CD4-positive, alpha-beta T cell treated with Interleukin-15 for 4 hours (primary cell): ENCODE data around the gene COL27A1.

Experiments
- DNase-seq: peaks from one replicate; pipeline ENCODE4 v3.0.0-alpha.2; 2020; ENCODE audit warnings: low spot score

Gene COL27A1

DNA sequence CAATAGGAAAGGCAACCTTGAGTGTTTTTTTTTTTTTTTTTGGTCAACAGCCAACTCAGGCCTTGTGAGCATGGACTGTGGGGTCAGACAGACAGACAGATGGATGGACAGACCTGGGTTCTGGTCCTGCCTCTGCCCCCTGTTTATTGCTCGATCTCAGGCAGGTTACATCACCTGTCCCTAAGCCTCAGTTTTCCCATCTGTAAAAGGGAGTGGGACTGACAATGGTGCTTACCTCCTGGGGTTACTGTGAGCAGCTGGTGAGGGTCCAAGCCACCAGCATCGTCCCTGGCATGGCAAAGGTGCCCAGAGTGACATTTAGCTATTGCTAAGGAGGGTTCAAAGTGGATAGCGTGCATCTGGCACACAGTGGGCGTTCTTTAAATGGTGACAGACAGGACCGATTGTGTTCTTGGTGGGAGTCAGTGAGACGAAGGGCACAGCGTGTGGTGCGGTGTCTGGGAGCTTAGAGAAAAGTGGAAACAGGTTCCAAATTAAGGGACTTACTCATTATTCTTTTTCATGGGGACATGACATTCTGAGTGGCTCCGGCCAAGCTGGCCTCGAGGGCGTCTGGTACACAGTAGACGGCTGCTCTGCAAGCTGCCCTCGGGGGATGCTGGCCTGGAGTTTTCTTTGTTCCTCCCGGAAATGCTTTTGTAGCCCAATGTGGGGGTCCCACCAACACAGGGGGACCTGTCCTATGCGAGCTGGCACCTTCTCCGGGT is 72.1 kb downstream of the COL27A1 start:
- DNase-seq = no peak

DNA sequence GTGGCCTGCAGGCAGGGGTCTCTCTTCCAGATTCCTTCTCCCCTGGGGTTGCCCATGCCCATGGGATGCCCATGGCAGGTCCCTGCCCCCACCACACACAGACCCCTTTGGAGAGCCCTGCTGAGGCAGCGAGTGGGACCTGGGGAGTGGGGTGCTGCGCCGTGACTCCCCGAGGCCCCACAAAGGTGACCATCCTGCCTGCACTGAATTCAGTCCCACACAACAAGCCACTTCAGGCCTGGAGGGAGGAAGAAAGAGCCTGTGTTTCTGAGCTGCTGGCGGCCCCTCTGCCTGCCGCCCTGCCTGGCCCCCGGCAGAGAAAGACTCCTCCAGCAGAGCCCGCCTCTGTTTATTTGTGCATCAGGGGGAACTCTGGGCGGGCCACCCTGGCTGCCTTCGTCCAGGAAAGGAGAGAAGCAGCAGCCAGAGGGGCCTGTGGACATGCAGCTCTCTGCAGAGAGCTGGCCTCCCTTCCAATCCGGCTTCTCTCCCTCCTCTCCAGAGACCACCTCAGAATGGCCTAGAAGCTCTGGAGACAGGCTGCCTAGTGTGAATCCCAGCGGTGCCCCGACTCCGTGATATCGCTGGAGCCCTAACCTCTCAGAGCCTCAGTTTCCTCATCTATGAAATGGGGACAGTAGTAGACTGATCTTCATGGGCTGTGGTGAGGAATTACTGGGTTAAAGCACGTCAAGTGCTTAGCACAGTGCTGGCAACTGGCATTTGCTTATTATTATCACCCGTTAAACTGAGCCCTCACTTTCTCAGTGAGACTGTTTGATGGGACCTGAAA is 72.9 kb downstream of the COL27A1 start:
- no peak for DNase-seq

DNA sequence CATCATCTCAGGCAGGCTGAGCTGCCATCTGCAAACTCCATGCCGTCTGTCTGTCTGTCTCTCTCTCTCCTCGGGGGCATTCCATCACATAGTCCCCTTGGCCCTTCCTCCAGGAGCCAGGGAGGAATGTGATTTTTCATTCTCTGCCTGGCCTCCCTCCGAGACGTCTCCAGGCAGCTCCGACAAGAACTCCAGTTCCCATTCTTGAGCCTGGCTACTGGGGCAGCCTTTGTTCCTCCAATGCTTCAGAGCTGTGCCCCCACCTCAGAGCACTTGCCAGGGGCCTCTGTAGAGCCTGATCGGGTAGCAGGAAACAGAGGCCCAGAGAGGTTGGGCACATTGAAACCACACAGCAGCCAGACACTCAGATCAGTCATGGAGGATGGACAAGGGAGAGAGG is 74.0 kb downstream of the COL27A1 start:
- no peak for DNase-seq

DNA sequence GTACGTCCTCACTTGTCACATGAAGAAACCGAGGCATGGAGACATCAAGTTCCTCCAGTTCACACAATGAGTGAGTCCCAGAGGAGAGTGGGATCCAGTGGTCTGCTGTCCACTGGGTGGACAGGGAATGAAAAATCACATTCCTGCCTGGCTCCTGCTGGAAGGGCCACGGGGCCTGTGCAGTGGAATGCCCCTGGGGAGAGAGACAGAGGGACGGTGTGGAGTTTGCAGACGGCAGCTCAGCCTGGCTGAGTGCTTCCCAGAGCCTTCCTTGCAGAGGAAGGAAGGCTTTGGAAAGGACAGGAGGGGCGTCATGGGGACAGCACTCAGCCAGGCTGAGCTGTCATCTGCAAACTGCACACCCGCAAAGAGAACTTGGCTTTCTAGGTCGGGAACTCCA is 74.7 kb downstream of the COL27A1 start:
- DNase-seq = no peak

DNA sequence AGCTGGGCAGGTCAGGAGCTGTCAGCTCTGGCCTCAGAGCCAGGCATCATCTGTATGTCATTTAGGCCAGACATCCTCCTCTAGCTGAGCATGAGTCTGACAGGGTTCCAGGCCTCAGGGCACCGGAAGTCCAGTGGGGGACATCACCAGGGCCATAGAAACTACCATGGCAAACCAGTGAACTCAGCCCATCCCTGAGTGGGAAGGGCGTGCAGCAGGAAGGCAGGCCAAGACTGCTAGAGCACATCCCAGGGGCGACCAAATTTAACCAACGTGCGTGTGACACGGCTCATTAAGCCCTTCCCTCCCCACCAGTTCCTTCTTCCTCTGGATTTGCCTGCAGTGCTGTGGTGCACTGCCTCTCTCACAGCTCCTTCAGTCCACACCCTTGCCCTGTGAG is 75.9 kb downstream of the COL27A1 start:
- DNase-seq = no peak

DNA sequence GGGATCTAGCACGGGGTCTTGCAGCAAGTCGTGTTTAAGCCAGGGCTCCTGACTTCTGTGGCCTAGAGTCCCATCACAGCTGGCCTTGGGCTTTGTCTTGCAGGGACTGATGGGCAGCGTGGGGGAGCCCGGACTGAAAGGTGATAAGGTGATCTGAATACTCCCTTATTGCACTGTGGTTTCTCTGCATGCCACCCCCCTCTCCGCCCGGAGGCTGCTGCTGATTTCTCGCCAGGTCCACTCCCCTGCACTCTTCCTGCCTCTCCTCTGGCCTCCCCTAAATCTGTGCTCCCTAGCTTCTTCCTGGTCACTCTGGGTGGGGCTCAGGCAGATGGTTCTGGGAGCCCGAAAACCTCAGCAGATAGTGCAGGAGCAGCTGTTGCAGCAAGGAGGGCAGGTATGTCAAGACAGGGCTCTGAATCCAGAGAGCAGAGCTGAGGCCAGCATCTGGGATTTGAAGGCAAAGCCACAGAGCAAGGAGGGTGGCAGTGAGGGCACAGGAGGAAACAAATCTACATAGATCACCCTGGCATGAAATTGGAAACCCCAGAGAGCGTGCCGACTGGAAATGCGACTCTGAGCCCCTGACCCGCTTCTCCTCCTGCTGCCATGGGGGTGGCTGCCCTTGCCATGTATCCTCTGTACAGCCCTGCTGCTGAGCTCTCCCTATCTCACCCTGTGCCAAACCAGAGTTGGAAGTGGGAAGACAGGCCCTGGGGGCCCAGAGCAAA is 76.5 kb downstream of the COL27A1 start:
- no peak for DNase-seq

DNA sequence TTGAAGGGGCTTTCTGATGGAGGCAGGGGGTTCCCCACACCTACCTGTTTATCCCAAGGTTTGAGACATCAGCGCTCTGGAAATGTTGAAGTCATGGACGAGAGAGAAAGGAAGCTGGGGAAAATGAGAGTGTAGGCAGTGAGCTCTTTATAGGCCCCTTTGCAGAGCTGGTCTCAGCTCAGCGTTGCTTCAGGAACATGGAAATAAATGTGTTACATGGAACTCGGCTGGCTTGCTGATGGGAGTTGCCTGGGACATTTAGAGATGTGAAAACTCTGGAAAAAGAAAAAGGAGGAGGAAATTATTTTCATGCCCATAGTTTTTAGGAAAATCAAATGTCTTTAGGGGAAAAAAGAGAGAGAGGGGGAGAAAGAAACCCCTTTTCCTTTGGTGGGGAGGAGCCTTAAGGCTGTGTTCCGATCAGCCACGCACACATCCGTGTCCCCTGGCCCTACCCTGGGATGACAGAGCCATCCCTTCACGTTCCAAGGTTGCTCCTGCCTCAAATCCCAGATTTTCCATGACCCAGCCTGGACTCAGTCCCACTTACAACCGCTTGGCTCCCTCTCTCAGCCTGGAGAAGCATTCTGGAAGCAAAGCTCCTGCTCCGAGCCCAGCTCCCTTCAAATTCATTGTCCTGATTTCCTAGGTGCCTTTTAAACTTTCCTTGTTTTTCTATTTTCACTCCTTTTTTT is 78.3 kb downstream of the COL27A1 start:
- DNase-seq = no peak

DNA sequence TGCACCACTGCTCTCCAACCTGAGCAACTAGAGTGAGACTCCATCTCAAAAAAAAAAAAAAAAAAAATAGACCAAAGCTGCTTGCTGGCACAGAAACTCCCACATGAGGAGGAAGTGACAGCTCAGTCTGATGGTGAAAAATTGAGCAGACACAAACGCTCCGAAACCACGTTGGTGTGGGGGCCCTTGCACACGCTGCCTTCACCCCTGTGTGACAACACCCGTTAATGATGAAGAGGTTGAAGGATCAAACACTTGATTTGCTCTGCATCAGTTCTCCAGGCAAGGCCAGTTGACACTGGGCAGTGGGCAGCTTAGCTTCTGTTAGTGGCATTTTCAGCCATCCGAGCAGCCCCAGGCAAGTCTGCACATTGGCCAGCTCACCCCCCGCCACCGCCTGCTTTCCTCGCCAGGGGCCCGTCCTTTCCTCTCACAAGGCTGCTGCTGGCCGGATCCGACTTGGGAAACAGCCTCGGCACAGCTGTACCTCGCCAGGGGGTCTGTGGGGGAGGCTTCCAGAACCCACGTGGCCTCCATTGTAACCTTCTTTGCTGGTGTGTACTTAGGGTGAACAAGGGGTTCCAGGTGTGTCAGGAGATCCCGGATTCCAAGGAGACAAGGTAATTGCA is 79.8 kb downstream of the COL27A1 start:
- no peak for DNase-seq

DNA sequence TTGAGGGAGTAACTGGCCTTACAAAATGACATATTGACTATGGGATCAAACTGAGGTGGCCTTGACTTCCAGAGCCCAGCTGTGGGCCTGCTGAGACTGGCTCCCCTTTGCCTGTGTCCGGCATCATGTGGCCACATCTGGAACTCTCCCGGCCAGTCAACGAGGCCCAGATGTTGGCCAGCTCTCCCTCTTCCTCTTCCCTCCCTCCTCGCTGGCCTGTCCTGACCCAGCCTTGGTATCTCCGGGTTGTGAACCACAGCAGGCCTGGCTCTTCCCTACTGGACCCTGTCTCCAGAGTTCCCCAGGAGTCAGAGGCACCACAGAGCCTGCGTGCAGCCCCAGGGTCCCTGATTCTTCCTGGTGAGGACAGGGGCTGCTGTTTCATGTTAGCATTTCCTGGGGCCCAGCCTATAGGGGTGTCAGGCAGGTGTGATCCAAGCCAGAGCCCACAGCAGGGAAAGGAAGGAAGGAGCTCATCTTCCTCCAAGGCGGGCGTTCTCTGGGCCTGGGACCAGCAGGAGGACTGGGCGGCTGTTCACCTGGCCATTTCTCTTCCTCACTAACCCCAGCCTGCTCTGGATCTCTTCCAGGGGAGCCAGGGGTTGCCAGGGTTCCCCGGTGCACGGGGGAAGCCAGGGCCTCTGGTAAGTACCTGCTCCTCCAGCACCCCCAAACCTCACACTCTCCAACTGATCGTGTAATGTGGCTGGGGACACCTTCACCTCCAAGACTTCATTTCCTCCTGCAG is 81.2 kb downstream of the COL27A1 start:
- no peak for DNase-seq

DNA sequence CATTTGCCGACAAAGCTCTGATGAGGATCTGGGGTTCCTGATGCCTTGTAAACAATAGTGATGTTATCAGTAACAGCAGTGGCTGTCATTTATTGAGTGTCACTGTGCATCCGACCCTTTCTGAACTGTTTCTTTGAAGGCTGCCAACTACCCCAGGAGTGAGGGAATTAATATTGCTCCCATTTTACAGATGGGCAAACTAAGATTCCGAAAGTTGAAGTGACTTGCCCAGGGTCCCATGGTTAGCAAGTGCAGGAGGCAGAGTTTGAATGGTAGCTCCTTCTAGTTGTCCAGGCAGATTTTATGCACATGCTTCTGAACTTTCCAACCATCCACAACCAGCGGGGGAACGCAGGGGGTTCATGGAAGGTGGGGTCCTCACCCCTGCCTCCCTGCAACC is 81.9 kb downstream of the COL27A1 start:
- DNase-seq = no peak

DNA sequence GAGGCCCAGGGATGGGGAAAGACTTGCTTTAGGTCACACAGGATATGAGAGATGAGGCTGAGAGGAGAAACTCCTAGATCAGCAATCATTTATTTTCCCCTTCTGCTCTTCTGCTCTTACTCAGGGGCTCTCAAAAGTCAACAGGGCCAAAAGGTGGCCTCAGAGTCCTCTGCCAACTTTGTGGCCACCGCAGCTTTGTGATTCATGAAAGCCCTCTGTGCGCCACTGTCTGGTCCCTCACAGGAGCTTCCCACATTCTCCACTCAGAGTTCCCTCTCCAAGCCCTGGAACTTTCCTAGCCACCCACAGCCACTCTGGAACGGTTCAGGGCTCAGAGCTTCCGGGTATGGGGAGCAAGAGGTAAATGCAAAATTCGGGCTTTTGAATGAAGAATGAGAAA is 82.4 kb downstream of the COL27A1 start:
- no peak for DNase-seq

DNA sequence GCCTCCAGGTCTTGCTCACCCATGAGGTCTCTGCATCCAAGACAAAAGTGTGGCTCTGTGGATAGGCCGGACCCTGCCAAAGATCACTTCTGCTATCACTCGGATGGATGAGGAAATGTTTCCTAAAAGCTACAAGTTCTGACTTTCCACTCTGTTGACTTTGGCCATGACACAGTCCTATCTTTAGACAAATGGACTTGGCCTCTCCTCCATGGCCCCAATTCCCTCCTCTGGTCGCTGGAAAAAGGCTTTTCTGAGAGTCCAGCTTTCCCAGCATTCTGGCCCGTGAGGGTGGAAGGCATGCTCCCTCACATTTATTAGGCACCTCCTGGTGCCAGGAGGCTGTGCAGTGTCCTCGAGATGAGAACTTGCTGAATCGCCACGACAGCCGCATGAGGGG is 83.1 kb downstream of the COL27A1 start:
- DNase-seq = no peak

DNA sequence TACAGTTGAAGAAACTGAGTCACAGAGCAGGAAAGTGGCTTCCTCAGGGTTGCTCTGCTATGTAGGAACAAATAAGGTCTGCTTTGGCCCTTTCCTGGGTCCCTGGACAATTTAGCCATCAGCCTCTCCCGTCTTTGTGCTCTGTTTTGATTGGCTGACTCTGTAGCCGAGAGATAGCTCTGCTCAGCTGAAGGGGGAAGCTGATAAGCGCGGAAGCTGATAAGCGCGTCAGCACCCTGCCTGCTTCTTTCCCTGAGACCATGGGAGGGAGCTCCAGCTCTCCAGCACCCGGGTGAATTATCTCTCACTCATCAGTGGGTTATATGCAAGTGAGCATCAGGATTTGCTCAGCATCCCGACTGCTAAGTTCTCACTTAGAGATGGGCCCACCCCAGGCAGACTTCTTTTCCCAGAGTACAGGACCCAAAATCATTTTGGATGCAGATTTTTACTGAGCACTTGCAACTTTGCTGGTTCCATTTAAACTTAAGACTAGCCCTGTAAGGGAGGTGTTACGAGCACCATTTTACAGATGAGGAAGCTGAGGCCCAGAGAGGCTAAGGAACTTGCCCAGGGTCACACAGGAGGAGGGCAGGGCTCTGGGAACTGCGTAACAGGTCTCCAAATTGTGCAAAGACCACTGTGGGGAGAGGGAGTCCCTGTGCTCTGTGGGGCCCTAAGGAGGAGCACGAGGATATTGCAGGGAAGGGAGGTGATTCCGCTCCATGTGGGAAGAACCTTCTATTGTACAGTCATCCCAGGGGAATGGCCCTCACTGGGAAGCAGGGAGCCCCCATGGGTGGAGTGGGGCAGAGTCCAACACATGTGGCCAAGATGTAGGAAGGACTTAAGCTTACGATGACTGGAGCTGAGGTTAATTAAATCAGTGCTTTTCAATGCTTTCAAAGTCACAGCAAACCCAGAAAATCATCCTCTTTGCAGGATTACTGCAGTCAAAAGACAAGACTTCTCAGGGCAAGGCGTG is 83.8 kb downstream of the COL27A1 start:
- DNase-seq = no peak

DNA sequence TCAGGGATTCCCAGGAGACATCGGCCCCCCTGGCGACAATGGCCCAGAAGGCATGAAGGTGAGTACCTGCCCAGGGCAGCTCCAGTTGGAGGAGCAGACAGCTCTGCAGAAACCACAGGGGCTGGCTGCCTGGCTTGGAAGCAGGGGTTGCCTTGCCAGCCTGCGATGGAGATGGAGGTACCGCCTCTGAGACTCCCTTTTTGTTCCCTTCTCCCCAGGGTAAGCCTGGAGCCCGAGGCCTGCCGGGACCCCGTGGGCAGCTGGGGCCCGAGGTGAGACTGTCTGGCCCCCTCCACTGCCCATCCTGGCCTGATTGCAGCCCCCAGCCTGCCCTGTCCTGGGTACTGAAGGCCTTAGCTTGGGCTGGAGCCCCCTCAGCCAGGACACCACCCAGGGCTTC is 84.9 kb downstream of the COL27A1 start:
- no peak for DNase-seq

DNA sequence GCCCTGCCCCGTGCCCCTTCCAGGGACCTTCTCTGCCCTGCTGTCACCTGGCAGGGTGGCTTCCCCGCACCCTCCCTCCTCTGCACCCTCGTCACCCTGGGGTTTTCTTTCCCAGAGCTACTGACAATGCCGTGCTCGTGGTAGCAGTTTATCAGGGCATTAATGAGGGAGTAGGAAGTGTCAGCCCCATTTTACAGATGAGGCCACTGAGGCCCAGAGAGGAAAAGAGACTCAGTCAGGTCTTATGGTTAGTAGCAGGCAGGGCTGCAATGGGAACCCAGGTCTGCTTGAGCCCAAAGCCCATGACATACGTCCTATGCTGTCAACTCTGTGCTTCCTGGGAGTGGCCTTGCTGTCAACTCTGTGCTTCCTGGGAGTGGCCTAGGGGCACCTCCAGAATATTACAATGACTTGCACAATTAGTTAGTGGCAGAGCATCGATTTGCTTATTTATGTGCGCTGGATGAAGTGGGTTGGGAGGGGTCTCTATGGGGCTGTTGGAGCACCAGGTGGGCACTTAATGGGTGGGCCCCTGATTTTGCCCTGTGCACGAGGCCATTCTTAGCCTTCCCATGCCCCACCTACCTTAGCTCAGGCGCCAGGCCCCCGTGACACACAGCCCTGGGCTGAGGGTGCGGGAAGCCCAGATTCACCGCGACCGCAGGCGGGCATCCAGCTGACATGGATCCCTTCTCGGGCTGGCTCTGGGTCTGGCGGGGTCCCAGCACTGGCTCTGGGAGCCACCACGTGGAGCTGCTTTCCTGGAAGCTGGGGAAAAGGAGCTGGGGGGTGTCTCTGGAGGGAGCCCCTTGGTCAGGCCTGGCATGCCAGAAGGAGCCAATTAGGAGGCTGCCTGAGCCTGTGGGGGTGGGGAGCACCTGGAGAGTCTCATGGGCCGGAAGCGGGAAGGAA is 85.6 kb downstream of the COL27A1 start:
- no peak for DNase-seq

DNA sequence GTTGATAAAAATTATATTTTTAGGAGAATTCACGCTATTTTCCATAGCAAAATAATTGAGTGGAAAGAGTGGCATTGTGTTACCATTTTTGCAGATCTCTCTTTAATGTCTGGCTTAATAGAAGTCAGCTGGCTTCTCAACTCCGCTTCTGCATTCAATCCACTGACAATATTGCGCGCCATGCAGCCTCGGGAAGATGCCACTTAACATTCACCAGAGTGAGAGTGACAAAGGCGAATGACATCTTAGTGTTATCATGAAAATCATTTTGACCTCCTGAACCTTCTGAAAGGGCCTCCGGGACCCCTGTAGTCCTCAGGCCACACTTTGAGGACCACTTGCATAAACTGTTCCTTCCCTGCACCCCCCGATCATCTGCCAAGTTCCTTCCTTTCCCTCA is 87.5 kb downstream of the COL27A1 start:
- no peak for DNase-seq

DNA sequence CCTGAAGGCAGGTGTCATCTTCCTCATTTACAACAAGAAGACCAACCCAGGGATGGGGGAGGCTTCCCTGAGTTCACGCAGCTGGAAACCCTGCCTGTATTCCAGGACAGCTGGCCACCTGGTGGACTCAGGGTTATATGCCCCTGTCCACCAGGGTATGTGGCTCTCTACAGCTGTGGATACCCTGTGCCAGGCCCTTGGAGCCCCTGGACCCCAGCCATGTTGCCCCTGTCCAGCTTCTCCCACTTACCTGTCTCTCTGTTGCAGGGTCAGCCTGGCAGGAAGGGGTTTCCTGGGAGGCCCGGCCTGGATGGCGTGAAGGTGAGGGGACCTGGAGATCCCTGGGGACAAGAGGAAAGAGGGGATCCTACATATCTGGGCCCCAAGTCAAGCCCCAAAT is 87.9 kb downstream of the COL27A1 start:
- no peak for DNase-seq

DNA sequence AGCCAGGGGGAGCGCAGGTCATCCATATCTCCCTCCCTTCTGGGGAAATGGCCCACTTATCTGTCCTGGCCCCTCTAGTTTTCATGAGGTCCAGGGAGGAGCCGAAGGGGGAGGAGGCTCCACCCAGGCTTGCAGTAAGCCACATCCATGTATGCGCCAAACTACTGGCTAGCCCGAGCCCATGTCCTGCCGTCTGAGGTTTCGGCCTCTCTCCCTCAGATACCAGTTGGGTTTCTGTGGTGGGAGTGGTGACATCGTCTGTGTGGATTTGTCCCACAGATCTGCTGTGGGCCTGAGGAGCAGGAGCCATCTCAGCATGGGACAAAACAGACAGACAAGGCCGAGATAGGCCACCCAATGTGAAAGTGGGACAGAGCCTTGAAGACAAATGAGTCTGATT is 89.2 kb downstream of the COL27A1 start:
- DNase-seq = no peak

DNA sequence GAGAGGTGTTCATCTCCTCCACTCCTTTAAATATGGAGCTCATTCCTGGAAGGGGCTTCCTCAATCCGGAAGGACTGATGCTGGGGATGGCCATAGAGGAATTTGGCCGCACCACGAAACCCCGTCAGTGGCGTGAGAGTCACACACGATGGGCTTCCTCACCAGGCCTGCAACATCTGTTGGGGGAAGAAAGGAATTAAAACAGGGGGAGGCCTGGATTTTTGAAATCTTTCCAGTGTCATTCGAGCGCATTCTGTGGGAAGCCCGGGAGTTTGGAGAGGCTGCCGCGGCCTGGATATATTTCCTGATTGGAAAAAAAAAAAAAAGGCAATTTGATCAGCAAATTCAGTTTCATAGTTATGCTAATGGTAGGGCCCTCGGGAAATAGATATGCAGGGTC is 91.2 kb downstream of the COL27A1 start:
- DNase-seq = no peak
